Panc1 (cell line): ENCODE data around the gene GAPT.

Experiments
- CTCF ChIP-seq: fragments of 450-650 bp; IDR thresholded peaks from 2 replicates; pipeline ENCODE4 v1.5.1; 2017; ENCODE audit warnings: mild to moderate bottlenecking
- POLR2AphosphoS5 ChIP-seq: IDR thresholded peaks from 2 replicates; pipeline ENCODE4 v1.6.1; 2012; ENCODE audit warnings: mild to moderate bottlenecking, low read depth, low read length, moderate library complexity
- SIN3A ChIP-seq: IDR thresholded peaks from 2 replicates; pipeline ENCODE4 v1.6.1; 2012; ENCODE audit warnings: low read depth, mild to moderate bottlenecking, low read length, moderate library complexity, borderline replicate concordance; ENCODE audit not compliant: insufficient read depth
- TCF7L2 ChIP-seq: IDR thresholded peaks from 2 replicates; pipeline ENCODE4 v1.6.1; 2011; ENCODE audit warnings: mild to moderate bottlenecking, low read depth, low read length, inconsistent platforms
- TF ChIP-seq, protein P1 (sequence below), 2 experiments: IDR thresholded peaks; 2 replicates each; pipeline ENCODE4 v1.6.1; 2011 to 2012; ENCODE audit warnings: low read depth in 2 of 2, control low read depth in 1 of 2, low read length in 1 of 2, mild to moderate bottlenecking in 1 of 2, moderate library complexity in 1 of 2; ENCODE audit not compliant: insufficient read depth in 1 of 2

- TF ChIP-seq POLR2AphosphoS5 (no peak), CTCF (no peak), TCF7L2 (no peak), SIN3A (no peak)
- TF ChIP-seq, protein P1, sequence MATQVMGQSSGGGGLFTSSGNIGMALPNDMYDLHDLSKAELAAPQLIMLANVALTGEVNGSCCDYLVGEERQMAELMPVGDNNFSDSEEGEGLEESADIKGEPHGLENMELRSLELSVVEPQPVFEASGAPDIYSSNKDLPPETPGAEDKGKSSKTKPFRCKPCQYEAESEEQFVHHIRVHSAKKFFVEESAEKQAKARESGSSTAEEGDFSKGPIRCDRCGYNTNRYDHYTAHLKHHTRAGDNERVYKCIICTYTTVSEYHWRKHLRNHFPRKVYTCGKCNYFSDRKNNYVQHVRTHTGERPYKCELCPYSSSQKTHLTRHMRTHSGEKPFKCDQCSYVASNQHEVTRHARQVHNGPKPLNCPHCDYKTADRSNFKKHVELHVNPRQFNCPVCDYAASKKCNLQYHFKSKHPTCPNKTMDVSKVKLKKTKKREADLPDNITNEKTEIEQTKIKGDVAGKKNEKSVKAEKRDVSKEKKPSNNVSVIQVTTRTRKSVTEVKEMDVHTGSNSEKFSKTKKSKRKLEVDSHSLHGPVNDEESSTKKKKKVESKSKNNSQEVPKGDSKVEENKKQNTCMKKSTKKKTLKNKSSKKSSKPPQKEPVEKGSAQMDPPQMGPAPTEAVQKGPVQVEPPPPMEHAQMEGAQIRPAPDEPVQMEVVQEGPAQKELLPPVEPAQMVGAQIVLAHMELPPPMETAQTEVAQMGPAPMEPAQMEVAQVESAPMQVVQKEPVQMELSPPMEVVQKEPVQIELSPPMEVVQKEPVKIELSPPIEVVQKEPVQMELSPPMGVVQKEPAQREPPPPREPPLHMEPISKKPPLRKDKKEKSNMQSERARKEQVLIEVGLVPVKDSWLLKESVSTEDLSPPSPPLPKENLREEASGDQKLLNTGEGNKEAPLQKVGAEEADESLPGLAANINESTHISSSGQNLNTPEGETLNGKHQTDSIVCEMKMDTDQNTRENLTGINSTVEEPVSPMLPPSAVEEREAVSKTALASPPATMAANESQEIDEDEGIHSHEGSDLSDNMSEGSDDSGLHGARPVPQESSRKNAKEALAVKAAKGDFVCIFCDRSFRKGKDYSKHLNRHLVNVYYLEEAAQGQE (IDR thresholded peaks at IDR 0.05; ENCODE audit: insufficient read depth in 1 of 2, low read depth in 2 of 2, low read length in 1 of 2) = no peak
Measured at GRCh38 chr5:58493141-58493540, 1.9 kb downstream of the GAPT start.
